ENCODE results near the gene KCNK4.
"Not testable (repeated sequence)": the region's sequence is repeated elsewhere in the genome, so short reads cannot be mapped to it uniquely, and the experiment has no call there.

KCNK4 gene

GRCh38 chr11:64306876-64307622, 15.9 kb downstream of the KCNK4 start:
- no peak for DNase-seq (ENCODE audit: low read depth, low spot score)

GRCh38 chr11:64307795-64308194, 16.7 kb downstream of the KCNK4 start:
- not testable (repeated sequence) for DNase-seq (ENCODE audit: low read depth, low spot score)

- DNase-seq (ENCODE audit: low read depth, low spot score) = no peak
Measured at GRCh38 chr11:64312947-64313346, 21.8 kb downstream of the KCNK4 start.

- no peak for DNase-seq (ENCODE audit: low read depth, low spot score)
Measured at GRCh38 chr11:64313491-64314145, 22.5 kb downstream of the KCNK4 start.

GRCh38 chr11:64314146-64314804, 23.2 kb downstream of the KCNK4 start:
- DNase-seq (ENCODE audit: low read depth, low spot score) = no peak

GRCh38 chr11:64314805-64315561, 23.9 kb downstream of the KCNK4 start:
- no peak for DNase-seq (ENCODE audit: low read depth, low spot score)

- DNase-seq (ENCODE audit: low read depth, low spot score) = not testable (repeated sequence)
Measured at GRCh38 chr11:64315667-64316526, 24.8 kb downstream of the KCNK4 start.

- DNase-seq (ENCODE audit: low read depth, low spot score) = peak; percentile 40
Measured at GRCh38 chr11:64316672-64317324, 25.7 kb downstream of the KCNK4 start.

- DNase-seq (ENCODE audit: low read depth, low spot score) = peak; percentile 98
Measured at GRCh38 chr11:64317325-64317960, 26.3 kb downstream of the KCNK4 start, which contains the start of gene TRMT112. Gene TRMT112 (minus strand): TSS chr11:64317559. CDS start chr11:64317526, 33 bp downstream.

GRCh38 chr11:64317961-64318765, 27.1 kb downstream of the KCNK4 start, which contains the start of gene PRDX5:
Gene PRDX5 (plus strand): TSS chr11:64318121. CDS start chr11:64318216, 95 bp downstream.
- DNase-seq (ENCODE audit: low read depth, low spot score) = peak; percentile 98

- DNase-seq (ENCODE audit: low read depth, low spot score) = no peak
Measured at GRCh38 chr11:64318766-64319761, 28.0 kb downstream of the KCNK4 start.

- DNase-seq (ENCODE audit: low read depth, low spot score) = no peak
Measured at GRCh38 chr11:64320556-64320955, 29.5 kb downstream of the KCNK4 start.

GRCh38 chr11:64321026-64321425, 29.9 kb downstream of the KCNK4 start:
- DNase-seq (ENCODE audit: low read depth, low spot score) = no peak

GRCh38 chr11:64321533-64321932, 30.4 kb downstream of the KCNK4 start:
- peak; percentile 91 for DNase-seq (ENCODE audit: low read depth, low spot score)

GRCh38 chr11:64322925-64323260, 31.8 kb downstream of the KCNK4 start:
- no peak for DNase-seq (ENCODE audit: low read depth, low spot score)

GRCh38 chr11:64323373-64323772, 32.3 kb downstream of the KCNK4 start:
- DNase-seq (ENCODE audit: low read depth, low spot score) = no peak

GRCh38 chr11:64323984-64324383, 32.9 kb downstream of the KCNK4 start:
- DNase-seq (ENCODE audit: low read depth, low spot score) = not testable (repeated sequence)
